Kasumi-1 (cell line): ENCODE results near the gene GOLGA7B.

Experiments used
- DNase-seq, 2 experiments: peaks; one replicate each; lab custom pipeline; 2025; lab: John Stamatoyannopoulos, UW

Gene GOLGA7B

GRCh38 chr10:97895084-97895483 lies 45.4 kb downstream of the GOLGA7B start:
- no peak for DNase-seq

DNA sequence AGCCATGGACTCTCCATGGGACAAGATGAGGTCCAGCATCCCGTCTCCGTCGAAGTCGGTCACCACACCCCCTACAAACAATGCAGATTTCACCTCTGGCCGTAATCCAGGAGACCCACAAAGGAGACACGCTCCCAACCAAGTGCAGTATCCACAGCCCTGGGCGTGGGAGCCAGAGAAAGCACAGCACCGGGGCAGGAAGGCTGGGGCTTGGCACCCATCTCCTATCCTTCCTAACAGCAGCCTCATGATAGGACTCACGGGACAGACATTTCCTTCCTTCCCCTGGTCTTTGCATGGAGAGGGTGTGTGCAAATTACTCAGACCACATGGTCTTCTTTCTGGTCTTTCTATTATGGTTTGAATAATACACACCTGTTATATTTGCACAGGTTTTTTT lies 46.3 kb downstream of the GOLGA7B start:
- DNase-seq = no peak

- DNase-seq = no peak
Observed at GRCh38 chr10:97896756-97897358, 47.2 kb downstream of the GOLGA7B start.

GRCh38 chr10:97898429-97898828 lies 48.8 kb downstream of the GOLGA7B start:
- no peak for DNase-seq

- no peak for DNase-seq
Observed at GRCh38 chr10:97901381-97901780, 51.7 kb downstream of the GOLGA7B start.

- no peak for DNase-seq
Observed at GRCh38 chr10:97903128-97904017, 53.7 kb downstream of the GOLGA7B start.

- no peak for DNase-seq
Observed at GRCh38 chr10:97904018-97904381, 54.4 kb downstream of the GOLGA7B start.

GRCh38 chr10:97904576-97904975 lies 54.9 kb downstream of the GOLGA7B start:
- DNase-seq = no peak

GRCh38 chr10:97905276-97905675 lies 55.6 kb downstream of the GOLGA7B start:
- no peak for DNase-seq

GRCh38 chr10:97907211-97907610 lies 57.6 kb downstream of the GOLGA7B start:
- DNase-seq = no peak

DNA sequence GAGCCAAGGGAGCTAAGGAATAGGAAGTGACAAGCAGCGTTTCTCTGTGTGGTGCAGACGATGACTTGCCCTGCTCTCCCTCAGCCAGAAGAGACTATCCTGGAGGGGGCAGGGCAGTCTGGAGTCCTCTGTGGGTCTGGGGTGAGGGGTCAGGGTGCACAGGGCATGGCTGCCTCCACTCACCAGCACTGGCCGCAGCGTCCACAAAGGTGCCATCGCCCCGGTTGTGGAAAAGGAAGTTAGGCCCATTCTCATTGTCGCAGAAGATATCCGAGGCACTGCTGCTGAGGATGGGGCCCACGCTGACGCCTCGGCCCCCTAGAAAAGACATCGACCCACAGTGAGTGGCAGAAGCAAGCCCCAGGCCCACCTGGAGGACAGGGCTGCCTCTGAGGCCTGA lies 58.2 kb downstream of the GOLGA7B start:
- no peak for DNase-seq

DNA sequence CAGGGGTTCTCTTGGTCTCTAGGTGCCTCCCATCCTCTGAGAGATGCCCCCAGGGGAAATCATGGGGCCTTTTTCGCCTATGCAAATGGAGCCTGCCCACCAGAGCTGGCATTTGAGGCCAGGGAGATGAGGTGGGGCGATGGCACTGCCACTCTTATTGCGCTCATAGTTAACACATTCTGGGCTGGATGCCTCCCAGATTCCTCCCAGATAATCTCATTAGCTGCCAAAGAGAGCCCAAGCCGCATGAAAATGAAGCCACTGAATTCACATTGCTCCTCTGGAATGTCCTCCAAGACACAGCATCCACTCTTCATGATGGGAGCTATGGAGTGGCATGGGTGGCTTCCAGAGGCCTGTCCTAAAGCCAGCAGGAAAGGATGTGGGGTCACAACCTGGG lies 61.0 kb downstream of the GOLGA7B start:
- DNase-seq = no peak

GRCh38 chr10:97911217-97911616 lies 61.6 kb downstream of the GOLGA7B start:
- no peak for DNase-seq

DNA sequence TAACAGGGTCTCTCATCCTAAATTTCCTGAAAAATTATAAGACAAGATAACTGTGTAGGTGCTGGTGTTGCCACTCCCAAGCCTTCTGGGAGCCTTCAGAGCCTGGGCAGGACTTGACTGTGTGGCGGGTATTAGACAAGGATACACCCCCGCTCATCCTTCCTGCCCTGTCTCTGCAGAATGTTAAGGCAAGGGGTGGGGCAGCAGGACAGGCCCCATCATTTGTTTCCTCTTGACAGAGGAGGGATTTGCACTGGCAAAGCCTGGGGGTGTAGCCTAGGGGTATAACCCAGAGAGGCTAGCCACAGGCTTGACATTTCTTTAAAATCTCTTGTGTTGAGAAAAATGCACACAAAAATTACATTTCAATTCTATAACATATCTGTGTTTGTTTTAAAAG lies 63.5 kb downstream of the GOLGA7B start:
- no peak for DNase-seq

DNA sequence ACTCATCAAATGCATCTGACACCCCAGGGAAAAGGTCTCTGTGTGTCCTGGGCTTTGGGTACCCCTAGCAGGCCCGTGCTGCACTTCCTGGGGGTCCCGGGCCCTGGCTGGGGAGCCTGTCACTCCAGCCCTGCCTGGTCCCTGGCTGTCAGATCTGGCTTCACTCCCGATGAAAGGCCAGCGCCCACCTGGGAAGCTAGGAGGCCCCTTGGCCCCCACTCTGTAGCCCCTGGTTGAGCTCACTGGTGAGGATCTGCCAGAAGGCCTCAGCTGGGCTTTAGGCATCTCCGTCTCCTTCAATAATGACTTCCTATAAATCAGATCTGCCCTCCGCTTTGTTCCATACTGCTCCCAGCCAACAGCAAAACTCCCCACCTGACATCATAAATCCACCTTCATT lies 64.0 kb downstream of the GOLGA7B start:
- no peak for DNase-seq

- DNase-seq = no peak
Observed at GRCh38 chr10:97914171-97914836, 64.7 kb downstream of the GOLGA7B start.

DNA sequence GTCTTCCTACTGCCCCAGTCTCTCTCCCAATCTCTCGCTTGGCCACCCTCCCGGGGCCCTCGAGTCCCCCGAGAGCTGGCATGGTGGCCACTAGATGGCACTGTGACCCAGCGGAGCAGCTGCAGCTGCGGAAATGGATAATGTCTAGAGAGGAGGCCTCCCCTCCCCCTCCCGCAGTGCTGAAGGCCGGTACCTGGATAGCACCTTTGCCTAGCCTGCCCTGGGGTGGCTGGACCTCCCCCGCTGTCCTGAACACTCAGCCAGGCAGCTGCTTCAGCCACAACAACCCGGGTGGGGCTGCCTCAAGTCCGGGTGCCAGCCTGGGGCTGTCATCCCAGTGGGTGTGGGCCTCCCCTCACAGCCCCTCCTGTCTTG lies 65.2 kb downstream of the GOLGA7B start:
- peak; percentile 49 to 50 for DNase-seq

- DNase-seq = no peak
Observed at GRCh38 chr10:97915346-97916131, 65.9 kb downstream of the GOLGA7B start.

- DNase-seq = no peak
Observed at GRCh38 chr10:97916586-97916985, 66.9 kb downstream of the GOLGA7B start.

DNA sequence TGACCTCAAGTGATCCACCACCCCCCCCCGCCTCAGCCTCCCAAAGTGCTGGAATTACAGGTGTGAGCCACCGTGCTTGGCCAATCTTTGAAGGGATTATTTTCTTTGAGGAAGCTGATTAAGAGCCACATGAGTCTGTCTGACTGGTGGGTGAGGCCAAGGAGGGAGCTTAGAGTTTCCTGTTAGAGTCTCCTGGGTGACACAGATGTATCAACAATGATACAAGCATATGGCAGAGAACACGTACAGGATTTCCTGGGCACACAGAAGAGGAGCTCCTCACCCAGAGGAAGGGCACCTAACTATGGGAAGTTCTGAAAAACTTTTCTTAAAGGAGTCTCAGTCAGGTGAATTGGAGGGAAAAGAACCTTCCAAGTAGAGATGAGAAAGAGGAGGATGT lies 69.4 kb downstream of the GOLGA7B start:
- DNase-seq = no peak

DNA sequence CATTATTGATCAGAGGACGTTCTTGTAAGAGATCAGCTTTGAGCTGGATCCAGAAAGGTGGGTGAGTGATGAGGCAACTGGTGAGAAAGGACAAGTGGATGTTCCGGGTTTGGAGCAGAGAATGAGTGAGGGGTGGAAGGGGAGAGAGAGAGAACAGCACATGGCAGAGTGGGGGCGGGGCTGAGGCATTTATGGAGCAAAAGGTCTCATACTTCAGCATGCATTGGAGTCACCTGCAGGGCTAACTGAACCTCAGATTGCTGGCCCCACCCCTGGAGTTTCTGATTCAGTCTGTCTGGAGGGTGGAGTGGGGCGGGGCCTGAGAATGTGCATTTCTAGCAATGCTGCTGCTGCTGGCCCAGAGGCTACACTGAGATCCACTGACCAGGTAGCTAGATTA lies 71.2 kb downstream of the GOLGA7B start:
- no peak for DNase-seq
